H1 (cell line): ENCODE data around the gene MAGI2. TPM values are rescaled to one million over a fixed set of nuclear protein-coding genes. Genes with fewer than 3 reads are reported as not detected.
A peak's percentile ranks its signal among the peaks of the same experiment; 100 is the strongest.

ENCODE experiments used
- CTCF ChIA-PET: fragments of 300-600 bp; sonication (Branson Sonifier 250); formaldehyde crosslinking; loops from one replicate; lab custom pipeline; 2021; ENCODE audit not compliant: partially characterized antibody; lab: Charles Lee
- POLR2A ChIA-PET: fragments of 300-600 bp; sonication (Branson Sonifier 250); formaldehyde crosslinking; loops from one replicate; lab custom pipeline; 2021; ENCODE audit warnings: inconsistent platforms; ENCODE audit not compliant: partially characterized antibody; lab: Charles Lee
- DNase-seq, 2 experiments: peaks; one replicate each; pipeline versions ENCODE4 v3.0.0 to v3.0.0-alpha.2; 2010 to 2022; ENCODE audit warnings: low spot score in 2 of 2, low read depth in 1 of 2, mixed read lengths in 1 of 2
- FAIRE-seq: peaks from 2 replicates; lab custom pipeline; 2011; peaks lifted over from hg19 to GRCh38; lab: Jason Lieb, UNC
- H2AFZ ChIP-seq: 2 replicates; pipeline ENCODE4 v1.8.1; 2012; ENCODE audit warnings: low read length, inconsistent platforms
- H2AK5ac ChIP-seq: 2 replicates; pipeline ENCODE4 v1.6.1; 2013; ENCODE audit warnings: low read depth, low read length
- H2BK120ac ChIP-seq: replicated peaks from 2 replicates; pipeline ENCODE3; 2013; ENCODE audit warnings: low read depth, low read length, inconsistent platforms
- H2BK12ac ChIP-seq: 2 replicates; pipeline ENCODE4 v1.6.1; 2013; ENCODE audit warnings: low read depth, low read length
- H2BK15ac ChIP-seq: 2 replicates; pipeline ENCODE4 v1.6.1; 2013; ENCODE audit warnings: low read length
- H2BK20ac ChIP-seq: 2 replicates; pipeline ENCODE4 v1.6.1; 2013; ENCODE audit warnings: low read length
- H2BK5ac ChIP-seq: 2 replicates; pipeline ENCODE4 v1.6.1; 2013; ENCODE audit warnings: low read depth, low read length
- H3K14ac ChIP-seq: 2 replicates; pipeline ENCODE4 v1.6.1; 2013; ENCODE audit warnings: inconsistent platforms; ENCODE audit not compliant: insufficient read length
- H3K18ac ChIP-seq: 2 replicates; pipeline ENCODE4 v1.6.1; 2013; ENCODE audit warnings: low read length; ENCODE audit errors: extremely low read depth
- H3K23ac ChIP-seq: 2 replicates; pipeline ENCODE4 v1.6.1; 2013; ENCODE audit warnings: inconsistent platforms; ENCODE audit not compliant: insufficient read length
- H3K23me2 ChIP-seq: 2 replicates; pipeline ENCODE4 v1.6.1; 2013; ENCODE audit warnings: low read depth, low read length
- H3K27ac ChIP-seq: 2 replicates; pipeline ENCODE4 v1.6.1; 2011; ENCODE audit warnings: low read depth, low read length, inconsistent platforms
- H3K27me3 ChIP-seq, 4 experiments: replicated peaks in 1 of 4; 1 replicate in 1 of 4; 2 replicates in 3 of 4; pipeline versions ENCODE4 v1.6.1 to v1.8.1; 2011 to 2013; ENCODE audit warnings: low read length in 3 of 4, mild to moderate bottlenecking in 3 of 4, inconsistent platforms in 2 of 4, mixed read lengths in 2 of 4, moderate library complexity in 1 of 4; ENCODE audit not compliant: control insufficient read depth in 3 of 4, insufficient read depth in 3 of 4; ENCODE audit errors: extremely low read depth in 1 of 4
- H3K36me3 ChIP-seq, 4 experiments: 2 replicates each; pipeline versions ENCODE4 v1.6.1 to v1.8.1; 2011 to 2013; ENCODE audit warnings: mild to moderate bottlenecking in 4 of 4, low read length in 3 of 4, moderate library complexity in 2 of 4, control low read depth in 1 of 4, inconsistent platforms in 1 of 4; ENCODE audit not compliant: insufficient read depth in 4 of 4, control insufficient read depth in 2 of 4
- H3K4ac ChIP-seq: replicated peaks from 2 replicates; pipeline ENCODE3; 2013; ENCODE audit warnings: low read length, low read depth, mixed read lengths, inconsistent platforms; ENCODE audit not compliant: insufficient read length
- H3K4me1 ChIP-seq, 4 experiments: replicated peaks in 1 of 4; 1 replicate in 1 of 4; 2 replicates in 3 of 4; pipeline versions ENCODE4 v1.6.1 to v1.8.1; 2011 to 2013; ENCODE audit warnings: low read length in 3 of 4, inconsistent platforms in 2 of 4, mixed read lengths in 1 of 4; ENCODE audit not compliant: insufficient read depth in 4 of 4, control insufficient read depth in 3 of 4
- H3K4me2 ChIP-seq, 2 experiments: 2 replicates each; pipeline versions ENCODE4 v1.6.1 to v1.8.1; 2011 to 2013; ENCODE audit warnings: low read depth in 2 of 2, low read length in 2 of 2, control low read depth in 1 of 2, inconsistent platforms in 1 of 2, mild to moderate bottlenecking in 1 of 2; ENCODE audit not compliant: insufficient read depth in 1 of 2
- H3K4me3 ChIP-seq, 4 experiments: fragments of 200-600, 300-600 bp in 1 of 4; sonication (generic), shearing (Covaris generic), sonication (Bioruptor Twin) in 1 of 4; 2 replicates each; pipeline versions ENCODE4 v1.5.1 to v1.8.1; 2011 to 2016; ENCODE audit warnings: low read length in 4 of 4, low read depth in 3 of 4, control low read depth in 2 of 4, inconsistent platforms in 2 of 4, mild to moderate bottlenecking in 2 of 4, mixed read lengths in 1 of 4, moderate library complexity in 1 of 4; ENCODE audit not compliant: insufficient read depth in 2 of 4; ENCODE audit errors: extremely low read depth in 1 of 4
- H3K56ac ChIP-seq: replicated peaks from 2 replicates; pipeline ENCODE3; 2013; ENCODE audit warnings: low read depth, mild to moderate bottlenecking, mixed read lengths, low read length, inconsistent platforms; ENCODE audit not compliant: insufficient read length
- H3K79me1 ChIP-seq: 2 replicates; pipeline ENCODE4 v1.6.1; 2013; ENCODE audit warnings: low read depth, low read length, control low read depth
- H3K79me2 ChIP-seq, 2 experiments: 2 replicates each; pipeline versions ENCODE4 v1.6.1 to v1.8.1; 2012 to 2013; ENCODE audit warnings: low read length in 2 of 2, mild to moderate bottlenecking in 2 of 2, inconsistent platforms in 1 of 2; ENCODE audit not compliant: insufficient read depth in 2 of 2, control insufficient read depth in 1 of 2
- H3K9ac ChIP-seq, 4 experiments: replicated peaks in 1 of 4; 1 replicate in 1 of 4; 2 replicates in 3 of 4; pipeline versions ENCODE4 v1.6.1 to v1.8.1; 2011 to 2013; ENCODE audit warnings: low read depth in 3 of 4, low read length in 3 of 4, control low read depth in 2 of 4, mild to moderate bottlenecking in 2 of 4, moderate library complexity in 2 of 4, inconsistent platforms in 1 of 4; ENCODE audit errors: extremely low read depth in 1 of 4
- H3K9me3 ChIP-seq, 2 experiments: 2 replicates each; pipeline versions ENCODE4 v1.6.1 to v1.8.1; 2012 to 2013; ENCODE audit warnings: mild to moderate bottlenecking in 2 of 2, moderate library complexity in 2 of 2, control low read depth in 1 of 2, inconsistent platforms in 1 of 2, low read depth in 1 of 2, low read length in 1 of 2, mixed read lengths in 1 of 2; ENCODE audit not compliant: insufficient read depth in 2 of 2
- H4K20me1 ChIP-seq, 2 experiments: replicated peaks in 1 of 2; 2 replicates each; pipeline versions ENCODE3 to v1.8.1; 2011 to 2013; ENCODE audit warnings: inconsistent platforms in 2 of 2, low read length in 2 of 2, mild to moderate bottlenecking in 1 of 2; ENCODE audit not compliant: insufficient read depth in 2 of 2, control insufficient read depth in 1 of 2
- H4K5ac ChIP-seq: 2 replicates; pipeline ENCODE4 v1.6.1; 2013; ENCODE audit warnings: low read length, low read depth, mixed read lengths, inconsistent platforms; ENCODE audit not compliant: insufficient read length
- H4K8ac ChIP-seq: 2 replicates; pipeline ENCODE4 v1.8.0; 2013; ENCODE audit warnings: mild to moderate bottlenecking, moderate library complexity, low read length, inconsistent platforms; ENCODE audit not compliant: insufficient read depth; ENCODE audit errors: extremely low read depth
- H4K91ac ChIP-seq: replicated peaks from 2 replicates; pipeline ENCODE3; 2013; ENCODE audit warnings: low read length, mixed read lengths, inconsistent platforms; ENCODE audit not compliant: insufficient read length
- RAD21 ChIP-seq, 2 experiments: IDR thresholded peaks in 1 of 2; conservative IDR thresholded peaks in 1 of 2; 2 replicates each; pipeline ENCODE4 v1.6.1; 2011; ENCODE audit warnings: low read depth in 2 of 2, low read length in 2 of 2, improper control_type of control experiment in 1 of 2, inconsistent platforms in 1 of 2, mild to moderate bottlenecking in 1 of 2, moderate library complexity in 1 of 2
- RXRA ChIP-seq: IDR thresholded peaks from 2 replicates; pipeline ENCODE4 v1.6.1; 2011; ENCODE audit warnings: low read depth, mild to moderate bottlenecking, low read length, moderate library complexity; ENCODE audit not compliant: insufficient read depth
- SRF ChIP-seq: IDR thresholded peaks from 2 replicates; pipeline ENCODE4 v1.6.1; 2011; ENCODE audit warnings: mild to moderate bottlenecking, low read depth, low read length, moderate library complexity
- WGBS, 2 experiments: shearing (Covaris generic) in 1 of 2; methylation state at CpG; one replicate each; pipeline versions ENCODE4 v1.1.6 to v1.1.7; 2013 to 2015; ENCODE audit warnings: low lambda C conversion rate in 2 of 2, mixed read lengths in 2 of 2, inconsistent platforms in 1 of 2, low coverage in 1 of 2, missing lambda C conversion rate in 1 of 2; ENCODE audit not compliant: insufficient replicate concordance in 2 of 2, insufficient coverage in 1 of 2, insufficient read length in 1 of 2; ENCODE audit errors: extremely low coverage in 1 of 2, missing lambda C conversion rate in 1 of 2; 5-methylcytosine and 5-hydroxymethylcytosine counted together
- polyA plus RNA-seq, 7 experiments: library from polyadenylated mRNA; depleted of rRNA in 3 of 7; stranded (reverse) in 5 of 7; unstranded in 2 of 7; fragments of >200 nt in 5 of 7; fragments of 200-250 nt in 2 of 7; gene quantifications; 1 replicate in 5 of 7; 2 replicates in 1 of 7; 4 replicates in 1 of 7; pipeline versions ENCODE4 v1.2.1 to v1.2.3, GENCODE V29; 2011 to 2013; ENCODE audit warnings: missing spikeins in 2 of 7, mixed read lengths in 2 of 7
- total RNA-seq: library from RNA; stranded (reverse); fragmentation: NEBNext Ultra II Directional; extraction: Animal tissue kit (Norgen Biotek cat#: 25700); gene quantifications from 2 replicates; pipeline ENCODE4 v1.2.1, GENCODE V29; 2021
- TF ChIP-seq, protein P1 (sequence below), 3 experiments: IDR thresholded peaks; 1 replicate in 2 of 3; 2 replicates in 1 of 3; pipeline versions ENCODE4 v1.5.1 to v1.6.1; 2011; ENCODE audit warnings: low read length in 3 of 3, mild to moderate bottlenecking in 3 of 3, inconsistent platforms in 2 of 3, low read depth in 1 of 3, moderate library complexity in 1 of 3; ENCODE audit not compliant: insufficient read depth in 1 of 3; ENCODE audit errors: control extremely low read depth in 1 of 3

Gene MAGI2
- total and polyA plus RNA-seq, 2 of the 8 experiments (the other 6 are each of a cell fraction or from before 2014, with no cell fraction given), result 6.0 to 27.3 TPM

DNA sequence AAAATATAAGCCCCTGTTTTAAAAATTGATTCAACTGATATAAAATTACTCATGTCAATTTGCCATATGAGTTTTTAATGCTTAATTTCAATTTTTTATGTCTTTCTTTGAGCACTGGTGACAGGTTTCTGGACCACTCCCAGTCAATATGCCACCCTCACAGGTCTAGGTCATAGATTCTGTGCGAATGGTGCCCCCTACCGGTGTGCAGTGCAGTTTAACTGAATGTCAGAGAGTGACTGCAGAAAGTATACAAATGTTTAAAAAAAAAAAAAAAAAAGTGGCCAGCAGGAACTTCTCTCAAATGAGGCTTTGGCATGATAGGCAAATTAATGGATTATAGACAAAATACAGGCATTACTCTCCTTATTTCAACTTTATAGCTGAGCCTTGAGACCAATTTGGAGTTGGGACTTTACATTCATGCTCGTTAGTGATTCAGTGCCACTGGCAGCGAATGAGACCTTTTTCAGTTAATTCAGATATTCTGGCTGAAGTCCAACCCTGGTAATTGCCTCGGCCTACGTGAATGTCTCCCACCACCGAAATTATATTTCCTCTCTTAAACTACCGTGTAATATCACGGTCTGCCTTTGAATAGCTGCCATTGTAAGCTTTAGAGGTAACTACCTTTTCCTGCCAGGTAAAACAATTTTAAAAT is 1227.3 kb downstream of the MAGI2 start:
- Histone ChIP-seq H3K9ac (no peak overlapping the region), H3K36me3 (no peaks in the 10 kb centered on the region), H3K79me2 (no peaks in the 10 kb centered on the region), H2BK15ac (no peak overlapping the region), H4K20me1 (no peaks in the 10 kb centered on the region), H3K18ac (no peak overlapping the region), H2BK5ac (no peak overlapping the region), H3K9me3 (no peaks in the 10 kb centered on the region), H2BK120ac (no peak overlapping the region), H3K23me2 (no peaks in the 10 kb centered on the region), H3K4ac (no peak overlapping the region)
- FAIRE-seq, result peak; percentile 81
- CTCF ChIA-PET, result interaction anchor here (0.6 to 2.8 kb wide), 18 partner anchors 15 to 853 kb away, joined by 3 to 18 read pairs (median 3); no protein-coding TSS in a partner anchor
- TF ChIP-seq RAD21 (IDR thresholded peaks at IDR 0.05 in 1 of 2, conservative IDR thresholded peaks at IDR 0.05 in 1 of 2; ENCODE audit: low read depth in 2 of 2, low read length in 2 of 2) (peak; percentile 82 to 84), SRF (no peak), RXRA (0 out of 2 replicates have a peak, but pooled peaks have one; percentile 23)
- TF ChIP-seq, protein P1, sequence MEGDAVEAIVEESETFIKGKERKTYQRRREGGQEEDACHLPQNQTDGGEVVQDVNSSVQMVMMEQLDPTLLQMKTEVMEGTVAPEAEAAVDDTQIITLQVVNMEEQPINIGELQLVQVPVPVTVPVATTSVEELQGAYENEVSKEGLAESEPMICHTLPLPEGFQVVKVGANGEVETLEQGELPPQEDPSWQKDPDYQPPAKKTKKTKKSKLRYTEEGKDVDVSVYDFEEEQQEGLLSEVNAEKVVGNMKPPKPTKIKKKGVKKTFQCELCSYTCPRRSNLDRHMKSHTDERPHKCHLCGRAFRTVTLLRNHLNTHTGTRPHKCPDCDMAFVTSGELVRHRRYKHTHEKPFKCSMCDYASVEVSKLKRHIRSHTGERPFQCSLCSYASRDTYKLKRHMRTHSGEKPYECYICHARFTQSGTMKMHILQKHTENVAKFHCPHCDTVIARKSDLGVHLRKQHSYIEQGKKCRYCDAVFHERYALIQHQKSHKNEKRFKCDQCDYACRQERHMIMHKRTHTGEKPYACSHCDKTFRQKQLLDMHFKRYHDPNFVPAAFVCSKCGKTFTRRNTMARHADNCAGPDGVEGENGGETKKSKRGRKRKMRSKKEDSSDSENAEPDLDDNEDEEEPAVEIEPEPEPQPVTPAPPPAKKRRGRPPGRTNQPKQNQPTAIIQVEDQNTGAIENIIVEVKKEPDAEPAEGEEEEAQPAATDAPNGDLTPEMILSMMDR (IDR thresholded peaks at IDR 0.05; ENCODE audit: control extremely low read depth in 1 of 3, insufficient read depth in 1 of 3, low read depth in 1 of 3, low read length in 3 of 3), result peak; percentile 58 to 72 (median 64)
- TF ChIP-seq, all 59 proteins: peak for 3
- WGBS, 2 experiments, result 72% methylated on average over 9 of the region's 9 CpGs; no CpG with 5 or more reads in 1 of the 2 experiments
- POLR2A ChIA-PET, result no interaction called here
- Histone ChIP-seq H3K23ac (no peak overlapping the region), H3K4me3 (no peak overlapping the region), H3K27me3 (no peaks in the 10 kb centered on the region), H4K5ac (no peak overlapping the region), H3K14ac (no peak overlapping the region), H2BK20ac (no peak overlapping the region), H3K4me1 (no peaks in the 10 kb centered on the region), H3K79me1 (no peaks in the 10 kb centered on the region), H4K91ac (no peak overlapping the region), H4K8ac (no peak overlapping the region), H2AK5ac (no peak overlapping the region), H2AFZ (no peak overlapping the region), H3K27ac (no peak overlapping the region), H3K56ac (no peak overlapping the region), H2BK12ac (no peak overlapping the region), H3K4me2 (no peak overlapping the region)
- DNase-seq, result peak; percentile 19 to 85
